ENCODE results near the gene DMRTC2.

Gene DMRTC2

GRCh38 chr19:41893899-41894298 lies 49.1 kb downstream of the DMRTC2 start (continued):
- no peak for TF ChIP-seq ZNF518A (tag by site-specific recombination; conservative IDR thresholded peaks at IDR 0.05; ENCODE audit: low read depth)
- TF ChIP-seq ZNF239 (tag by site-specific recombination; IDR thresholded peaks at IDR 0.05), result no peak
- no peak for TF ChIP-seq ZNF560 (tag by site-specific recombination; IDR thresholded peaks at IDR 0.05; ENCODE audit: borderline replicate concordance)
- peak; percentile 83 for TF ChIP-seq KLF8 (tag by site-specific recombination; IDR thresholded peaks at IDR 0.05)
- TF ChIP-seq ZNF24 (tag by site-specific recombination; IDR thresholded peaks at IDR 0.05), result no peak
- no peak for TF ChIP-seq YY2 (tag by site-specific recombination; IDR thresholded peaks at IDR 0.05)
- TF ChIP-seq ZNF133 (tag by site-specific recombination; IDR thresholded peaks at IDR 0.05), result no peak
- no peak for TF ChIP-seq SALL2 (tag by site-specific recombination; IDR thresholded peaks at IDR 0.05; ENCODE audit: borderline replicate concordance)
- TF ChIP-seq ZSCAN4 (tag by site-specific recombination; IDR thresholded peaks at IDR 0.05), result peak; percentile 97
- TF ChIP-seq ZNF610 (tag by site-specific recombination; IDR thresholded peaks at IDR 0.05; ENCODE audit: borderline replicate concordance), result no peak
- TF ChIP-seq ZNF621 (tag by site-specific recombination; IDR thresholded peaks at IDR 0.05), result no peak
- no peak for TF ChIP-seq ZNF280C (tag by site-specific recombination; IDR thresholded peaks at IDR 0.05)
- TF ChIP-seq ZNF26 (tag by site-specific recombination; IDR thresholded peaks at IDR 0.05), result no peak
- TF ChIP-seq KLF9 (tag by site-specific recombination; IDR thresholded peaks at IDR 0.05; ENCODE audit: low read depth), result no peak
- peak; percentile 13; the same call in 1 of the 2 replicates for TF ChIP-seq SP2 (tag by site-specific recombination; IDR thresholded peaks at IDR 0.05)
- TF ChIP-seq SP7 (tag by site-specific recombination; IDR thresholded peaks at IDR 0.05), result 0 out of 2 replicates have a peak, but pooled peaks have one; percentile 33
- peak; percentile 75 for TF ChIP-seq BCL11A (tag by site-specific recombination; IDR thresholded peaks at IDR 0.05; ENCODE audit: low read depth)
- TF ChIP-seq ZFP69B (tag by site-specific recombination; IDR thresholded peaks at IDR 0.05), result peak; percentile 66; the same call in 1 of the 2 replicates
- TF ChIP-seq SP3 (tag by site-specific recombination; IDR thresholded peaks at IDR 0.05), result no peak
- peak; percentile 56 for TF ChIP-seq ZNF366 (tag by site-specific recombination; conservative IDR thresholded peaks at IDR 0.05)
- TF ChIP-seq ZNF639 (tag by site-specific recombination; IDR thresholded peaks at IDR 0.05), result 0 out of 2 replicates have a peak, but pooled peaks have one; percentile 50
- no peak for TF ChIP-seq MYNN (tag by site-specific recombination; IDR thresholded peaks at IDR 0.05; ENCODE audit: borderline replicate concordance)
- peak; percentile 47; the same call in 1 of the 2 replicates for TF ChIP-seq ZNF692 (tag by site-specific recombination; IDR thresholded peaks at IDR 0.05)
- TF ChIP-seq ZBTB10 (tag by site-specific recombination; IDR thresholded peaks at IDR 0.05), result peak; percentile 71; the same call in 1 of the 2 replicates
